Lower lobe of right lung (tissue), 2 donors: ENCODE results near the gene CSGALNACT2. TPM values are rescaled to one million over a fixed set of nuclear protein-coding genes. Genes with fewer than 3 reads are reported as not detected.

ENCODE experiments used
- ATAC-seq, 2 donors: fragments of 200-7000 bp; cut with Tn5 transposase; one replicate each; pipeline ENCODE4 v1.9.1; 2020 to 2022; ENCODE audit warnings: mild to moderate bottlenecking in 2 of 2, moderate library complexity in 2 of 2
- DNase-seq: peaks from one replicate; pipeline ENCODE4 v3.0.0-alpha.2; 2020
- H3K27ac ChIP-seq: fragments of 200-600 bp; one replicate; pipeline ENCODE4 v1.8.0; 2022
- H3K27me3 ChIP-seq: fragments of 200-600 bp; one replicate; pipeline ENCODE4 v1.8.0; 2022; ENCODE audit warnings: low read depth
- H3K36me3 ChIP-seq: fragments of 200-600 bp; one replicate; pipeline ENCODE4 v1.8.0; 2022; ENCODE audit warnings: mild to moderate bottlenecking
- H3K4me1 ChIP-seq: fragments of 200-600 bp; one replicate; pipeline ENCODE4 v1.8.0; 2022
- H3K4me3 ChIP-seq: fragments of 200-600 bp; one replicate; pipeline ENCODE4 v1.8.0; 2022; ENCODE audit warnings: mild to moderate bottlenecking
- H3K9me3 ChIP-seq: fragments of 200-600 bp; one replicate; pipeline ENCODE4 v1.8.0; 2022
- CTCF ChIP-seq: fragments of 200-600 bp; IDR thresholded peaks from one replicate; pipeline ENCODE4 v1.8.0; 2022; ENCODE audit warnings: antibody characterized with exemption, mild to moderate bottlenecking
- intact Hi-C: fragments of 100-400 bp; cut with DNase I; formaldehyde crosslinking; loops from one replicate; pipeline ENCODE4 v1.11.0; 2022
- total RNA-seq: library from RNA; stranded (reverse); fragmentation: NEBNext Ultra II Directional; extraction: Animal tissue kit (Norgen Biotek cat#: 25700); gene quantifications from one replicate; pipeline ENCODE4 v1.2.1, GENCODE V29; 2021
- donor health status: DM: no; HTN: yes; CAD: no; lungs with severe emphysema.

The CSGALNACT2 gene
- total RNA-seq, 1 donor from 2014 or later: 36.4 TPM

GRCh38 chr10:43196981-43197833, 59.0 kb downstream of the CSGALNACT2 start:
- H3K27me3 ChIP-seq: no peaks in the 10 kb centered on the region
- no peak for ATAC-seq
- H3K36me3 ChIP-seq: no peaks in the 10 kb centered on the region
- no peak overlapping the region for H3K4me3 ChIP-seq
- H3K27ac ChIP-seq: no peak overlapping the region
- no peaks in the 10 kb centered on the region for H3K9me3 ChIP-seq
- intact Hi-C loops: no loop called here
- H3K4me1 ChIP-seq: peaks cover 9% of the 10 kb centered on the region
- TF ChIP-seq CTCF: no peak
- peak; percentile 35 for DNase-seq

GRCh38 chr10:43197834-43198681, 59.8 kb downstream of the CSGALNACT2 start:
- peak; percentile 21 for TF ChIP-seq CTCF
- H3K27me3 ChIP-seq: no peaks in the 10 kb centered on the region
- peaks cover 11% of the 10 kb centered on the region for H3K4me1 ChIP-seq
- intact Hi-C loops: no loop called here
- no peak for ATAC-seq
- no peaks in the 10 kb centered on the region for H3K9me3 ChIP-seq
- peak; percentile 47 for DNase-seq
- no peak overlapping the region for H3K4me3 ChIP-seq
- H3K36me3 ChIP-seq: no peaks in the 10 kb centered on the region
- no peak overlapping the region for H3K27ac ChIP-seq

GRCh38 chr10:43198682-43199005, 60.4 kb downstream of the CSGALNACT2 start:
- no peaks in the 10 kb centered on the region for H3K9me3 ChIP-seq
- intact Hi-C loops: no loop called here
- ATAC-seq (no peak), DNase-seq (peak; percentile 24)
- H3K27ac ChIP-seq: no peak overlapping the region
- H3K4me3 ChIP-seq: no peak overlapping the region
- H3K36me3 ChIP-seq: no peaks in the 10 kb centered on the region
- no peaks in the 10 kb centered on the region for H3K27me3 ChIP-seq
- TF ChIP-seq CTCF: no peak
- H3K4me1 ChIP-seq: peaks cover 11% of the 10 kb centered on the region

GRCh38 chr10:43199088-43199683, 60.9 kb downstream of the CSGALNACT2 start:
- Histone ChIP-seq H3K9me3 (no peaks in the 10 kb centered on the region), H3K4me3 (no peak overlapping the region), H3K27me3 (no peaks in the 10 kb centered on the region), H3K36me3 (no peaks in the 10 kb centered on the region), H3K4me1 (peaks cover 11% of the 10 kb centered on the region), H3K27ac (no peak overlapping the region)
- TF ChIP-seq CTCF: no peak
- peak; percentile 24 for DNase-seq
- ATAC-seq: no peak
- intact Hi-C loops: no loop called here

GRCh38 chr10:43199684-43200537, 61.7 kb downstream of the CSGALNACT2 start:
- intact Hi-C loops: no loop called here
- H3K27me3 ChIP-seq: no peaks in the 10 kb centered on the region
- peak; percentile 39 for DNase-seq

More at GRCh38 chr10:43199684-43200537, 61.7 kb downstream of the CSGALNACT2 start:
- H3K4me1 ChIP-seq: peaks cover 11% of the 10 kb centered on the region
- no peaks in the 10 kb centered on the region for H3K9me3 ChIP-seq
- no peak for TF ChIP-seq CTCF
- no peak for ATAC-seq
- H3K36me3 ChIP-seq: no peaks in the 10 kb centered on the region
- no peak overlapping the region for H3K27ac ChIP-seq
- no peak overlapping the region for H3K4me3 ChIP-seq
